Peyer's patch (tissue), 4 donors: ENCODE data around the gene ZNF548.

Experiments used
- POLR2A ChIP-seq, 2 donors: fragments of 450-650 bp; IDR thresholded peaks; one replicate each; pipeline ENCODE4 v1.5.1; 2017; ENCODE audit warnings: antibody characterized with exemption in 2 of 2, mild to moderate bottlenecking in 2 of 2, moderate library complexity in 2 of 2
- TF ChIP-seq, protein P1 (sequence below), 6 experiments: fragments of 450-650 bp in 4 of 6; fragments of 200-600 bp in 2 of 6; sonication (generic) in 1 of 6; IDR thresholded peaks; one replicate each; pipeline ENCODE4 v1.5.1; 2017 to 2019; ENCODE audit warnings: antibody characterized with exemption in 6 of 6, mild to moderate bottlenecking in 3 of 6, moderate library complexity in 1 of 6

DNA sequence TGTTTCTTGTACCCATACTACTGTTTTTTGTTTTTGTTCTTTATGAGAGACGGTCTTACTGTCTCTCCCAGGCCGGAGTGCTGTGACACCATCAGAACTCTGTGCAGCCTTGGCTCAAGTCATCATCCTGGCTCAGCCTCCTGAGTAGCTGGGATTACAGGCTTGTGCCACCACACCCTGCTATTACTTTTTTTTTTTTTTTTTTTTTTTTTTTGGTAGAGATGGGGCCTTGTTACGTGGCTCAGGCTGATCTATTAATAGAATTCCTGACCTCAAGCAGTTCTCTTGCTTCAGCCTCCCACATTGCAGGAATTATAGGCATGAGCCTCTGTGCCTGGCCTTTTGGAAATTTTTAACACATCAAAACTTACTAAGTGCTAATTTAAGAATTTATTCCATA, 41.5 kb upstream of the ZNF548 start:
- TF ChIP-seq POLR2A (IDR thresholded peaks at IDR 0.05), result no peak
- TF ChIP-seq, protein P1, sequence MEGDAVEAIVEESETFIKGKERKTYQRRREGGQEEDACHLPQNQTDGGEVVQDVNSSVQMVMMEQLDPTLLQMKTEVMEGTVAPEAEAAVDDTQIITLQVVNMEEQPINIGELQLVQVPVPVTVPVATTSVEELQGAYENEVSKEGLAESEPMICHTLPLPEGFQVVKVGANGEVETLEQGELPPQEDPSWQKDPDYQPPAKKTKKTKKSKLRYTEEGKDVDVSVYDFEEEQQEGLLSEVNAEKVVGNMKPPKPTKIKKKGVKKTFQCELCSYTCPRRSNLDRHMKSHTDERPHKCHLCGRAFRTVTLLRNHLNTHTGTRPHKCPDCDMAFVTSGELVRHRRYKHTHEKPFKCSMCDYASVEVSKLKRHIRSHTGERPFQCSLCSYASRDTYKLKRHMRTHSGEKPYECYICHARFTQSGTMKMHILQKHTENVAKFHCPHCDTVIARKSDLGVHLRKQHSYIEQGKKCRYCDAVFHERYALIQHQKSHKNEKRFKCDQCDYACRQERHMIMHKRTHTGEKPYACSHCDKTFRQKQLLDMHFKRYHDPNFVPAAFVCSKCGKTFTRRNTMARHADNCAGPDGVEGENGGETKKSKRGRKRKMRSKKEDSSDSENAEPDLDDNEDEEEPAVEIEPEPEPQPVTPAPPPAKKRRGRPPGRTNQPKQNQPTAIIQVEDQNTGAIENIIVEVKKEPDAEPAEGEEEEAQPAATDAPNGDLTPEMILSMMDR (IDR thresholded peaks at IDR 0.05), result no peak
